GM12875 (cell line): Measurements from ENCODE around the gene CPNE7.

Experiments used
- H3K4me3 ChIP-seq: one replicate; pipeline ENCODE4 v1.5.1; 2011; ENCODE audit warnings: low read depth, low read length, control low read depth
- TF ChIP-seq, protein P1 (sequence below): IDR thresholded peaks from 2 replicates; pipeline ENCODE4 v1.5.1; 2011; ENCODE audit warnings: low read depth, mild to moderate bottlenecking, control low read depth, inconsistent platforms, low read length, moderate library complexity, borderline replicate concordance; ENCODE audit not compliant: insufficient read depth

CPNE7 gene

DNA sequence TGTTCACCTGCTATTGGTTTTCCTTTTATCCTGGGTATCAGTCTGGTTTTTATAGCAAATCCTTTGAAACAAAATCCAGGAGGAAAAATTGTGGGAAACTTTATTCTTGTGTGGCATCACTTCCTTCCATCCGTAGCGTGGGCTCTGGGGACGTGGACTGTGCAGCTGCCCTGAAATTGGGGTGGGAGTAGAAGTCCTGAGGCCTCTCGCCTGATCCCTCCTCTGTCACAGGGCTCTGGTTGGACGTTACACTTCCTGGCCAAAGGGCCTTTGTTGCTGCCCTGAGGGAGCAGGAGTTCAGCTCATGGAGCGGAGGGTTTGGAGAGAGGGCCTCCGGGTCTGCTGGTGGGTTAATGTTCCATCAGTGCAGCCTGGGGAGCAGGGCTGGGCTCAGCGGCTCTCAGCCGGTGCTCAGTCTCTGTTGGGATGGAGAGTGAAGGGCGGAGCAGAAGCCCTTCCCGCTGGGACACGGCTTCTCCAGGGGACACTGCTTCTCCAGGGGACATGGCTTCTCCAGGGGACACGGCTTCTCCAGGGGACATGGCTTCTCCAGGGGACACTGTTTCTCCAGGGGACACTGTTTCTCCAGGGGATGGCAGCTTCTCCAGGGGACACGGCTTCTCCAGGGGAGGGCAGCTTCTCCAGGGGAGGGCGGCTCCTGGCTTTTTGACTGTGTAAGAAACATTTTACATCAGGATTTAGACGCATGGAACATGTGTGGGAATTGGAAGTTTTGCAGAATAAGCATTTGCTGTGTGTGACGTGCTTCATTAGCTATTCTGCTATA lies 30.3 kb upstream of the CPNE7 start:
- H3K4me3 ChIP-seq: no peak overlapping the region
- TF ChIP-seq, protein P1, sequence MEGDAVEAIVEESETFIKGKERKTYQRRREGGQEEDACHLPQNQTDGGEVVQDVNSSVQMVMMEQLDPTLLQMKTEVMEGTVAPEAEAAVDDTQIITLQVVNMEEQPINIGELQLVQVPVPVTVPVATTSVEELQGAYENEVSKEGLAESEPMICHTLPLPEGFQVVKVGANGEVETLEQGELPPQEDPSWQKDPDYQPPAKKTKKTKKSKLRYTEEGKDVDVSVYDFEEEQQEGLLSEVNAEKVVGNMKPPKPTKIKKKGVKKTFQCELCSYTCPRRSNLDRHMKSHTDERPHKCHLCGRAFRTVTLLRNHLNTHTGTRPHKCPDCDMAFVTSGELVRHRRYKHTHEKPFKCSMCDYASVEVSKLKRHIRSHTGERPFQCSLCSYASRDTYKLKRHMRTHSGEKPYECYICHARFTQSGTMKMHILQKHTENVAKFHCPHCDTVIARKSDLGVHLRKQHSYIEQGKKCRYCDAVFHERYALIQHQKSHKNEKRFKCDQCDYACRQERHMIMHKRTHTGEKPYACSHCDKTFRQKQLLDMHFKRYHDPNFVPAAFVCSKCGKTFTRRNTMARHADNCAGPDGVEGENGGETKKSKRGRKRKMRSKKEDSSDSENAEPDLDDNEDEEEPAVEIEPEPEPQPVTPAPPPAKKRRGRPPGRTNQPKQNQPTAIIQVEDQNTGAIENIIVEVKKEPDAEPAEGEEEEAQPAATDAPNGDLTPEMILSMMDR: no peak

DNA sequence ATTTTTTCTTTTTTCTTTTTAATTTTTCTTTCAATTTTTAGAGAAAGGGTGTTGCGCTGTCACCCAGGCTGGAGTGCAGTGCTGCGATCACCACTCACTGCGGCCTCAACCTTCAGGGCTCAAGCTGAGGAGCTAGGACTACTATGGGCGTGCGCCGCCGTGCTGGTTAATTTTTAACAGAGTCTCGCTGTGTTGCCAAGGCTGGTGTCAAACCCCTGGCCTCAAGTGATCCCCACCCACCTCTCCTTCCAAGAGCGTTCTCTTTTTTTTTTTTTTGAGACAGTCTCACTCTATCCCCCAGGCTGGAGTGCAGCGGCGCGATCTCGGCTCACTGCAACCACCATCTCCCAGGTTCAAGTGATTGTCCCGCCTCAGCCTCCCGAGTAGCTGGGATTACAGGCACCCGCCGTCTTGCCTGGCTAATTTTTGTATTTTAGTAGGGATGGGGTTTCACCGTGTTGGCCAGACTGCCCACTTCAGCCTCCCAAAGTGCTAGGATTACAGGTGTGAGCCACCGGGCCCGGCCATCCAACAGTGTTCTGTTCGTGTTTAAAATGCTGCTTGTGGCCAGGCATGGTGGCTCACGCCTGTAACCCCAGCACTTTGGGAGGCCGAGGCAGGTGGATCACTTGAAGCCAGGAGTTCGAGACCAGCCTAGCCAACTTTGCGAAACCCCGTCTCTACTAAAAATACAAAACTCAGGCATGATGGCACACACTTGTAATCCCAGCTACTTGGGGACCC lies 29.6 kb upstream of the CPNE7 start:
- TF ChIP-seq, protein P1: no peak

DNA sequence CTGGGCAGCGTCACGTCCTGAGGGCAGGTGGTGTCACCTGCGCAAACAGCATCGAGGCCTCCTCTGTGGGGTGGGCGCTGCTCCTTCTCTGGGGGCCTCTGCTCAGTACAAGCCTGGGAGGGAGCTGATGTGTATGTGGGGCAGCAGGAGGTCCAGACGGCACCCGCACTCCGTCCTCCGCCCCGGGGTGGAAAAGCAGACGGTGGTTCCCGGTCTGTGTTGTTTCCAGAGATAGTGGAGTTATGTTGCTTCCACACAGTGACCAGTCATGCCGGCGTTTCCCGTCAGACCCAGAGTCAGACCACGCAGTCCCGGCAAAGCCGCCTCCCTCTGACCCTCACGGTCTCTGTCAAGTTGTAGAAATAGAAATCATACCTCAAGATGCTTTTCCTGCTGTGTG lies 28.8 kb upstream of the CPNE7 start:
- TF ChIP-seq, protein P1: no peak
- H3K4me3 ChIP-seq: no peak overlapping the region

More for the DNA sequence above, 29.6 kb upstream of the CPNE7 start:
- H3K4me3 ChIP-seq: no peak overlapping the region

DNA sequence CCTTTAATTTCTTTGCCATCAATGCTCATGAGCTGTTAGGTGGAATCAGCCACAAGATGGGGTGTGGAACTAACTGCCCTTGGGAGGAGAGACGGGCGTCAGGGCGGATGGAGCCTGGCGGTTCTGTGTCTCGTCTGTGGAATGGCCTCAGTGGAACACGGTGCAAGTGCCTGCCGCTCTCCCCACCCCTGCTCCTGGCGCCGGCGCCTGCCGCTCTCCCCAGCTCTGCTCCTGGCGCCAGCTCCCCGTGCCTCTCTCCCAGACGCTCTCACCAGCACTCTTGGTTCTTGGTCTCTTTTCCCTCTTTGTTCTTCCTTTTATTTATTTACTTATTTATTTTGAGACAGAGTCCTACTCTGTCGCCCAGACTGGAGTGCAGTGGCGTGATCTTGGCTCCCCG lies 28.3 kb upstream of the CPNE7 start:
- TF ChIP-seq, protein P1: no peak
- no peak overlapping the region for H3K4me3 ChIP-seq

DNA sequence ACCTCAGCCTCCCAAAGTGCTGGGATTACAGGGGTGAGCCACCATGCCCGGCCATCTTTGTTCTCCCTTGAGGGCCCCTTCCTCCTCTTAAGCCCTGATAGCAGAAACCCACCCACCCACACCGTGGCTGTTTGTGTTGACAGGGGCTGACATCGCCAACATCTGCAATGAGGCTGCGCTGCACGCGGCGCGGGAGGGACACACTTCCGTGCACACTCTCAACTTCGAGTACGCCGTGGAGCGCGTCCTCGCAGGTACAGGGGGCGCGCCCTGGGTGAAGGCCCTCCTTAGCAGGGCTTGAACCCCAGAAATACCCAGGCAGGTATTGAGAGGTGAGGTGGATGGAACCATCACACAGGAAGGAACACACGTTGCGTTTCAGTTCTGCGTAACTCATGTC lies 27.7 kb upstream of the CPNE7 start:
- no peak overlapping the region for H3K4me3 ChIP-seq
- TF ChIP-seq, protein P1: no peak

DNA sequence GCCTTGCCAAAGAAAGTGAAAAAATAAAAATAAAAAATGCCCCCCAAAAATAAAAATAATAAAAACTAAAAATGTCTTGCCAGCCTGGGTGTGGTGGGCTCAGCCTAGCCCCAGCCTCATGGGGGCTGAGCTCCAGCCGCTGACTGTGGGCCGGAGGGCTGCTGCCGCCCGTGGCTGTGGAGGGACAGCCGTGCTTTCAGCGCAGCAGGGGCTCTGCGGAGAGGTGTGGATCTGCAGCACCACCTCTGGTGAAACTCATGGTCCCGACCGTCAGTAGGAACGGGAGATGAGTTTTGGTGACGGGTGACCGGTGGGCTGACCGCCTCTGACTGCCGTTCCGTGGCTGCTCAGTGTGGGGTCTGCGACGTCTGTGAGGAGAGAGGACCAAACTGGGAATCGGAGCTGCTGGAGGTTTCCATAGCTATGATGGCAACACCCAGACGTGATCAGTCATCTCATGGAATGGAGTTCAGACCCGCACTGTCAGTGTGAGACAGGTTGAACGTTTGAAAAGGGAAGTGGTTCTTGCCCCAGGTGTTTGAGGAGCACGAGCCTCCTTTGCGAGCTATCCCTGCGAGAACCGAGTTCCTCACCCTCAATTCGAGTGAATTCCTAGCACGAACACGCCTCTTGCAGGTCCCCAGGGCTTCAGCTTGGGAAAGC lies 27.1 kb upstream of the CPNE7 start:
- TF ChIP-seq, protein P1: no peak
- H3K4me3 ChIP-seq: no peak overlapping the region
